Stimulated activated CD8-positive, alpha-beta memory T cell treated with anti-CD3 and anti-CD28 coated beads, Interleukin-7, amount 100 ng/mL, for 48 hours (primary cell): ENCODE measurements around the gene CLCN5.
"Not testable (repeated sequence)": the region's sequence is repeated elsewhere in the genome, so short reads cannot be mapped to it uniquely, and the experiment has no call there.

ENCODE experiments used
- DNase-seq, 2 donors: peaks; one replicate each; pipeline ENCODE4 v3.0.0-alpha.2; 2020; ENCODE audit warnings: low read depth in 1 of 2; ENCODE audit errors: extremely low read depth in 1 of 2

The CLCN5 gene

DNA sequence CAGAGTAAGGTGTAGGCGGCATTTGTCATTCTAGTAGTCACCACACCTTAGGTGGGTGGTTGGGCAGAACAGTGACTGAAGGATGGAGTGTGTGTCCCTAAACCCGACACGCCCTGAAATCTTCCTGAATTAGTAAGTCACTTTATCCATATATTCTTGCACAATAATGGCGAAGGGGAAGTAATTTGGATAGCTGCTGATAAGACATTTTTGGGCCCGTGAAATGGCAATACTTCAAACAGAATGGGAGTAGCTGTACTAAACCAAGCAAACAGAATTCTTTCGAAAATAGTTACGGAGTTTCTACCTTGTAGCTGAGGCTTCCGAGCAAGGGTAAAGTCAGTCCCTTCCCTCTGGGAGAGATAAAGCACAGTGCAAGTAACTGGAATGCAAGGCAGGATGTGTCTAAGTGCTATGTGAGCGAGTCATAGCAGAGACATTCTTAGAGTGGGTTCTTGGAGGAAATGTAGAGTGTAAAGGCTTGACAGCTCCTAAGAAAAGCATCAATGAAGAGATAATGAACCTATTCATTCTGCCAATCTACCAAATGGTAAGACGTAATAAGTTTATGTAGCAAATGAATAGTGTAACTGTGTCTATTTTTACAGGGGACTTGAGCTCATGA, 72.8 kb downstream of the CLCN5 start:
- DNase-seq = no peak

DNA sequence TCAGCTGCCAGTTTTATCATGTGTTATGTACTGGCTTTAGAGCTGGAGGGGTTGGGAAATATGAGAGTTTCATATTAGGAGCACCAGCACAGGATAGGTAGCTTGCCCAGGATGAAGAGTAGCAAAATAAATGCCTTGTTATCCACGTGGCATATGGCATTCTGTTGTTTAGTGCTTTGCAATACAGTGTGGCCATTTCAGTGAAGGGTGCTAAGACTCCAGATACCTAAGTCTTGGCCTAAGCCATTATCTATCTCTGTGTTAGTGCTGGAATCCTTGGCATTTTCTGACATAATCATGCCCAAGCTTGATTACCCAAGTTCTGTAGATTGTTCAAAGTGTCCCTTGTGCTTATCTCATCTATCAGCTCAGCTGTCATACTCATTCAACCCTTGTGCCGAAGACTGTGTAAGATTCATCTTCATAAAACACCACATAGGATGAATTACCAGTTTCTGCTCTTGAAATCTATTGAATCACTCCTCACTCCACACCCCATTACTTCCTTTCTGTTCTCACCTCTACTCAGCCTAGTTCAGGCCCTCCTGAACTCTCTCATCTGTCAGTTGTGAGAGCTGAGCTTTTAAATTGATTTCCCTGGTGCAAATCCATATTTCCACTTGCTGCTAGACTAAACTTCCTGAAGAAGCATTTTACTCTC, 73.5 kb downstream of the CLCN5 start:
- DNase-seq = no peak

DNA sequence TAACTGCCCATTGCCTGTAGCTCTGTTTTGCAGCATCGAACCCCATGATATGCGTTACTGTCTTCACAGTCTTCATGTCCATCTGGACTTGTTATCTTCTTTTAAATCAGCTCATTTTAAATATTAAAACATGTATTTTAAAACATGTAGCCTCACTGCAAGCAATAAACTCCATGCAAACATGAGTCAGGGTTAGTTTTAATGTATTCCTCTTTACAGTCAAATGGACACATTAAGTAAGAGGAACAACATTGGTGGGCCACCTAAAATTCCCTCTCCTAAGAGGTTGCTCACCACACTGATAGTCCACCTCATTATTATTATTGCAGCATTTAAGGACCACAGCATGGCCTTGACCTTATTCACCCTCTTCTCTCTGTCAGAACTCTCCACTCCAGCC, 74.1 kb downstream of the CLCN5 start:
- DNase-seq = no peak

DNA sequence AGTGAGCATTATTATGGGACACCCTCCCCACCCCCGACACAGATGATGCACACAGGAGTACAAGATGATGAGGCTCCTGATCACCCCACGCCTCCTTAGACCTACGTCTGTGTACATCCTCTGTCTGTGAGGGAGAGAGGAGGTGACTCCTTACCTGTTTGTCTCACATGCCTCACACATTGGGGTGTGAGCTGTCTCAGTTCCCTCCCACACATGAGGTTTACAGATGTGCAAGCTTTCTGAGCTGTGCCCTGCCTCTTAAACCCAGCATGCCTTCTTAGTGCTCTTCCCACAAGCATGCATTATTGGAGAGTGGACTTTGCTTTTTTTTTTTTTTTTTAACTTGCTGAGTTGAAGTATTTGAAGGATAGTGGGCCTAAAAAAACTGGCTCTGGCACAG, 76.7 kb downstream of the CLCN5 start:
- peak in 1 of 2 donors; percentile 7 for DNase-seq

GRCh38 chrX:50000937-50001542, 78.6 kb downstream of the CLCN5 start:
- no peak for DNase-seq

DNA sequence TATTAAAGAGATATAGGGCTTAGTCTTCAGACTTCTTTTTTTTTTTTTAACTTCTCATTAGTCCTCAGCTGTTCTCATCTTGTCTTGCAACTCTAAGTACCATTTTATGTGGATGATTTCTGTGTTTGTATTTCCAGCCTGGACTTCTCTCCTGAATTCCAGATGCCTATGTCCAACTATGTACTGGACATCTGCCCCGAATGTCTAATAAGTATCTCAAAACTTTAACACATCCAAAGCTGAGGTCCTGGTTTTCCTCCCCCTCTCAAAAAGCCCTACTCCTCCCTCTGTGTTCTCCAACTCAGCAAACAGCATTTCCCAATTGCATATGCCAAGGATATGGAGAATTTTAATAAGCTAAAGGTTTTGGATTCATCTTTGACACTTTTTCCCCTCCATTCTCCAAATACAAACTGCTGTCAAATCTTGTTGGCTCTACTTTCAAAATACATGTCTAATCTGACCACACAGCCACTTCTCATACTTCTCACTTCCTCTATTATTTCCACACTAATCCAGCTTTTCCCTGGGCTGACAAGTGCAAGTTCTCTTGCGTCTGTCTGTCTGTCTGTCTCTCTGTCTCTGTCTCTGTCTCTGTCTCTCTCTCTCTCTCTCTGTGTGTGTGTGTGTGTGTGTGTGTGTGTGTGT, 79.8 kb downstream of the CLCN5 start:
- no peak for DNase-seq

DNA sequence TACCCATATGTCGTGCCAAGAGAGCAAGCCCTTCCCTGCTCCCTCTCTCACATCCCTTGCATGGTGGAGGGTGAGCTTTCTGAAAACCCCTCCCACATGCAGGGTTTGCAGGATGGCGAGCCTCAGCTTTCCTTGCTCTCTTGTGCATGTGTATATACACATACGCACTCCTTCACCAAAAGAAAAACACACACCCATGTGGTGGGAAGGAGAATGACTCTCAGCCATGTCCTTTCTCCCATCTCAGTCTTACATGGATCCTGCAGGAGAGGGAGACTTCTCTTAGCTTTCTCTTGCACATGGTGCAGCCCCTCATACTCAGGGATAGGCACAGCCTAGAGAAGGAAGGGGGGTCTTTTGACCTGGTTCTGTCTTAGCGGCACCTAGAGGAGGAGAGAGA, 81.1 kb downstream of the CLCN5 start:
- no peak for DNase-seq

- no peak for DNase-seq
Measured at GRCh38 chrX:50003927-50004326, 81.5 kb downstream of the CLCN5 start.

DNA sequence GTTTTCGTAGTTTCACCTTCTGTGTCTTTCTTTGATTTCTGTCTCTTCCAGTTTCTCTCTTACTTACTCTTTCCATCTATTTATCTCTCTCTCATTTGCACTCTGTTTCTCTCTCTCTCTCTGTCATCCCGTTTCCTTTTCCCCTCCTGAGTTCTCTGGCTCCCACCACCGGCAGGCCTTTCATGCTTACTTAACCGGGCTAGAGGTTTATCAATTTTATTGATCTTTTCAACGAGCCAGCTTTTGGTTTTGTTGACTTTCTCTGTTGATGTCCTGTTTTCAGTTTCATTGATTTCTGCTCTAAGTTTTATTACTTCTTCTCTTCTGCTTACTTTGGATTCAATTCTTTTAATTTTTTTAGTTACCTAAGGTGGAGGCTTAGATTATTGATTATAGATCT, 103.2 kb downstream of the CLCN5 start:
- DNase-seq = not testable (repeated sequence)

GRCh38 chrX:50035126-50035525, 112.7 kb downstream of the CLCN5 start:
- DNase-seq = no peak

GRCh38 chrX:50036426-50036825, 114.0 kb downstream of the CLCN5 start:
- no peak for DNase-seq

DNA sequence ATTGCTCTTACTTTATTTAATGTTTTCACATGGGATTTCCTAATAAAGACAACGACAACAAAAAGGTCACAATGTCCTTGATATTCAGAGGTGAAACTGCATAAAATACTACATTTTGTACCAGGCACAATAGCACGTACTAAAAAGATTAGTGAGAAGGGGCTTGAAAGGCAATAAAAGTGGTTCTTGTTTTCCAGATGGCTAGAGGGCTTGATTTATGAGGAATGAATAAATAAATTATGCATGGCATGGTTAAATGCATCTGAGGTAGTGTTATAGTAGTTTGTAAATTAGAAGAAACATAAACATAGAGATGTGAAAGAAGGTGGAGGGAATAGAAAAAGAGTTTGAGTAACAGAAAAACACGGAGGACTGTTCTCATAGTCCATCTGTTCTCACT, 123.4 kb downstream of the CLCN5 start:
- no peak for DNase-seq

GRCh38 chrX:50049228-50049627, 126.8 kb downstream of the CLCN5 start:
- no peak for DNase-seq

DNA sequence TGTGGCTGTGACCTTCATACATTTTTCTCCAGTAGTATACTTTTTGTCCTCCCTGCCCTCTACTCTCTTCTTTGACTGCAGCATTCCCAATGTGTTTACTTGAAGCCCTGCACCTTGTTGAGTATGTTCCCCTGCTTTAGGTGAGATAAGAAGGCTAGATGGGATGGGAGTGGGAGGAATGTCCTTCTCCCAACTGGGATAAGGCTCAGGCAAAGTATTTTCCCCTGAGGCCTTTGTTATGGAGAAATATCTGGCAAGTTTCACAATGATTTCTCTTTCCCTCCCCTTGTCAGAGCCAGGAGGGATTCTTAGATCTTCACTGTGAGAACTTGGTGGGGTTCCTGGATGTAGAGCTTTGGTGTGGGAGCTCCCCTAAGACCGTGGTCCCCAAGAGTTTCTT, 131.8 kb downstream of the CLCN5 start:
- no peak for DNase-seq

DNA sequence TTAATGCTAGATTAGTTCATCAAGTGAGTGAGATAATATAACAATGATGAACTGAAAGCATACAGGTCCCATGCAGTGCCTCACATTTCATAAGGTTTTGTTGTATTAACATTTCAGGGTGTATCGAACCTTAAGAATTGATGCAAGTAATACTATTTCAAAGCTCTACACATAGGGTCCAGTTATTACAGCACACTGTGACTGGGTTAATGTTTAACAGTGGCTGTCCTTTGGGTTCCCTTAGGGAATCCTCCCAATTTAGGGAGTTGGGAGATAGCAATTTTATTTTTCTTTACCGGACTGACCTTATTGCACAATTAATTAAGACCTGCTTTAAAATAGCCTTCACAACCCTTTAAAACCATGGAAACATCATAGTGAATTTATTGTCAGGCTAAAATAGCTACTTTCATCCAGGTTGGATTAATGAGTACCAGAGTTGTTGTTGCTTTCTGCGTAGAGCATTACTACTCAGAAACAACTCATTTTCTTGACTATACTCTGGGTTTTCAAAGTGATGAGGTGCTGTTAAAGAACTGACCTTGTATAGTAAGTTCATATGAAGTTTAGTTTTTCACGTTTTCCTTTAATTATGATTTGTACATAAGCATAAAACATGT, 144.0 kb downstream of the CLCN5 start:
- DNase-seq = no peak

GRCh38 chrX:50067435-50068284, 145.3 kb downstream of the CLCN5 start:
- no peak for DNase-seq

DNA sequence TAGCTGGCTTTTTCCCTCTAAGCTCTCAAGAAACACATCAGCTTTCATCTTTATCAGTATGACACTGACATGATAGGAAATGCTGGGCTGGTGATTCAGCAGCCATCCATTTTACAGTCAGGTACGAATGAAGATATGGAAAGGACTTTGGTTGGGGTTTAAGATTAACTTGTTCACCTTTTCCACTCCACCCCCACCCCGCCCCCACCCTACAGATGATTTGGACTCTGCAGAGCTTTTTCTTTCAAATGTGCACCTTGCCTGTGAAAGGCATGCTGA, 145.8 kb downstream of the CLCN5 start:
- DNase-seq = no peak

- DNase-seq = no peak
Measured at GRCh38 chrX:50068893-50069292, 146.5 kb downstream of the CLCN5 start.

- no peak for DNase-seq
Measured at GRCh38 chrX:50071494-50071893, 149.1 kb downstream of the CLCN5 start.

- DNase-seq = no peak
Measured at GRCh38 chrX:50072110-50072509, 149.7 kb downstream of the CLCN5 start.

DNA sequence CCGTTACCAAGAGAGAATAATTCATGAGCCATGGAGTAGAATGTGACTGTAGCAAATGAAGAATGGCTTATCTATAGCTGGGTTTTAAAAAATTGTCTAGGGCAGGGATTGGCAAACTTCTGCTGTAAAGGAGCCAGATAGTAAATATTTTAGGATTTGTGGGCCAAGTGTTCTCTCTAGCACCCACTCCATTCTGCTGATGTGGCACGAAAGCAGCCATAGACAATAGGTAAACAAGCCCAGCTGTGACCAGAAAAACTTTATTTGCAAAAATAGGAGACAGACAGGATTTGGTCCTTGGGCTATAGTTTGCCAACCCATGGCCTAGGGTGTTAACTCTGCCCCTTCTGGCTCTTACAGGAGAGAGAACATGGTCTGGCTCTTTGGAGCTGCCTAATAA, 151.2 kb downstream of the CLCN5 start:
- DNase-seq = no peak
